Measurements from ENCODE around the gene ZIM2. TPM values are rescaled to one million over a fixed set of nuclear protein-coding genes. Genes with fewer than 3 reads are reported as not detected.

ZIM2 gene
- total and polyA plus RNA-seq, 10 of the 15 experiments (the other 5 are each of a cell fraction or from before 2014, with no cell fraction given): not detected

- Histone ChIP-seq H3K4me3 (no peak overlapping the region), H3K9me3 (replicated peaks; ENCODE audit: control insufficient read depth, insufficient read depth, low read length) (peaks cover 6% of the 10 kb centered on the region; the same call in 1 of the 3 replicates), H3K4me1 (ENCODE audit: control insufficient read depth, insufficient read depth, low read length) (no peaks in the 10 kb centered on the region), H3K9ac (ENCODE audit: control insufficient read depth, insufficient read depth, low read length) (no peak overlapping the region), H4K20me1 (ENCODE audit: control insufficient read depth, insufficient read depth) (no peaks in the 10 kb centered on the region), H3K79me2 (ENCODE audit: control insufficient read depth, insufficient read depth, low read length) (no peaks in the 10 kb centered on the region), H3K27ac (ENCODE audit: control insufficient read depth, insufficient read depth) (no peak overlapping the region), H3K36me3 (ENCODE audit: control insufficient read depth in 2 of 2, insufficient read depth in 2 of 2, low read length in 1 of 2) (no peaks in the 10 kb centered on the region), H3K27me3 (replicated peaks in 1 of 2; ENCODE audit: control insufficient read depth in 2 of 2, insufficient read depth in 2 of 2, low read length in 1 of 2) (no peaks in the 10 kb centered on the region), H2AFZ (ENCODE audit: control insufficient read depth, low read depth, low read length) (no peak overlapping the region), H3K4me2 (ENCODE audit: control insufficient read depth, insufficient read depth) (no peak overlapping the region)
- POLR2A ChIA-PET: no interaction called here
- WGBS (ENCODE audit: insufficient coverage, insufficient replicate concordance, low lambda C conversion rate, missing lambda C conversion rate): 47% methylated on average over 12 of the region's 12 CpGs
- intact Hi-C loops (cut with micrococcal nuclease; ENCODE audit: unreplicated experiment): no loop called here
- FAIRE-seq (no peak), ATAC-seq (no peak), DNase-seq (ENCODE audit: low read depth, low spot score) (no peak)
- RAD21 ChIA-PET (ENCODE audit: unreplicated experiment): no interaction called here
- in situ Hi-C loops (cut with MboI): no loop called here
- TF ChIP-seq IRF4 (IDR thresholded peaks at IDR 0.05; ENCODE audit: low read depth, low read length) (no peak), CREM (IDR thresholded peaks at IDR 0.05; ENCODE audit: low read depth) (no peak)
- CTCF ChIA-PET: no interaction called here
- SMC1A ChIA-PET (ENCODE audit: uncharacterized antibody, unreplicated experiment): no interaction called here
- BruUV-seq (replicated peaks): no TSS peak
These were observed 642 bp upstream of the ZIM2 start for GRCh38 chr19:56841193-56841543.

- ATAC-seq (no peak), DNase-seq (ENCODE audit: low read depth, low spot score) (no peak), FAIRE-seq (no peak)
- no peaks in the 10 kb centered on the region for H3K36me3 ChIP-seq (ENCODE audit: control insufficient read depth in 2 of 2, insufficient read depth in 2 of 2, low read length in 1 of 2)
- 62% methylated on average over 43 of the region's 48 CpGs for WGBS (ENCODE audit: insufficient coverage, insufficient replicate concordance, low lambda C conversion rate, missing lambda C conversion rate)
- H4K20me1 ChIP-seq (ENCODE audit: control insufficient read depth, insufficient read depth): no peaks in the 10 kb centered on the region
- H3K9me3 ChIP-seq (replicated peaks; ENCODE audit: control insufficient read depth, insufficient read depth, low read length): peaks cover 6% of the 10 kb centered on the region; the same call in 1 of the 3 replicates
- no peak overlapping the region for H3K9ac ChIP-seq (ENCODE audit: control insufficient read depth, insufficient read depth, low read length)
- no TSS peak for BruUV-seq (replicated peaks)
- ChIA-PET RAD21 (ENCODE audit: unreplicated experiment) (no interaction called here), CTCF (no interaction called here), SMC1A (ENCODE audit: uncharacterized antibody, unreplicated experiment) (no interaction called here), POLR2A (no interaction called here)
- H3K27me3 ChIP-seq (replicated peaks in 1 of 2; ENCODE audit: control insufficient read depth in 2 of 2, insufficient read depth in 2 of 2, low read length in 1 of 2): no peaks in the 10 kb centered on the region
- H3K27ac ChIP-seq (ENCODE audit: control insufficient read depth, insufficient read depth): no peak overlapping the region
- no peak overlapping the region for H3K4me2 ChIP-seq (ENCODE audit: control insufficient read depth, insufficient read depth)
- no peak for TF ChIP-seq TBL1XR1 (IDR thresholded peaks at IDR 0.05; ENCODE audit: low read depth, low read length)
- TF ChIP-seq TCF7 (IDR thresholded peaks at IDR 0.05; ENCODE audit: borderline replicate concordance): no peak
- TF ChIP-seq FOS (IDR thresholded peaks at IDR 0.05; ENCODE audit: borderline replicate concordance, extremely low read depth, insufficient read length): no peak
- TF ChIP-seq RB1 (IDR thresholded peaks at IDR 0.05; ENCODE audit: borderline replicate concordance): no peak
- TF ChIP-seq HDAC2 (IDR thresholded peaks at IDR 0.05): no peak
- no peak for TF ChIP-seq POU2F2 (IDR thresholded peaks at IDR 0.05; ENCODE audit: borderline replicate concordance, low read depth, low read length)
- TF ChIP-seq BCL11A (IDR thresholded peaks at IDR 0.05; ENCODE audit: low read depth, low read length): no peak
- in situ Hi-C loops (cut with MboI): no loop called here
- no peak overlapping the region for H2AFZ ChIP-seq (ENCODE audit: control insufficient read depth, low read depth, low read length)
- H3K4me1 ChIP-seq (ENCODE audit: control insufficient read depth, insufficient read depth, low read length): no peaks in the 10 kb centered on the region
- no peaks in the 10 kb centered on the region for H3K79me2 ChIP-seq (ENCODE audit: control insufficient read depth, insufficient read depth, low read length)
- H3K4me3 ChIP-seq: no peak overlapping the region
- intact Hi-C loops (cut with micrococcal nuclease; ENCODE audit: unreplicated experiment): no loop called here
These were observed 675 bp downstream of the ZIM2 start for GRCh38 chr19:56839652-56840450.
